Gastroesophageal sphincter (tissue), 3 donors: ENCODE data around the gene UNKL.

Experiments used
- CTCF ChIP-seq, 4 experiments: fragments of 200-600 bp in 2 of 4; fragments of 450-650 bp in 2 of 4; sonication (generic) in 1 of 4; IDR thresholded peaks; one replicate each; pipeline ENCODE4 v1.5.1; 2017 to 2019; ENCODE audit warnings: antibody characterized with exemption in 4 of 4, mild to moderate bottlenecking in 2 of 4, moderate library complexity in 2 of 4
- POLR2A ChIP-seq, 2 donors: fragments of 450-650 bp; IDR thresholded peaks; one replicate each; pipeline ENCODE4 v1.6.1; 2017; ENCODE audit warnings: antibody characterized with exemption in 2 of 2, mild to moderate bottlenecking in 2 of 2, moderate library complexity in 1 of 2

DNA sequence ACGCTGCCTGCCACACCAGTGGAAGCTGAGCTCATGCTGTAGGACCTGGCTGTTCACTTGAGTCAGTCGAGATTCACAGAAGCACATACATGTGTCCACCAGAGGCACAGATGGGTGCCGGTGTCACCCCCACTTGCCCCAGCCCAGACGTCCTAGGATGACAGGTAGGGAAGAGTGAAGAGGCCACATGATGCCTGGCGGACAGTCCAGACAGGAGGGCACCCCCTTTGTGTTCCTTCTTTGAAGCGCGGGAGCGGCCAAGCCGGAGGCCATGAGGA is 96.3 kb downstream of the UNKL start:
- TF ChIP-seq POLR2A (IDR thresholded peaks at IDR 0.05) (no peak), CTCF (IDR thresholded peaks at IDR 0.05) (no peak)
